Measurements from ENCODE around the gene CHCHD3.
A peak's percentile ranks its signal among the peaks of the same experiment; 100 is the strongest.

CHCHD3 gene

GRCh38 chr7:133081599-133082389 is at the start of gene CHCHD3:
Gene CHCHD3 (minus strand): TSS chr7:133082090. CDS start chr7:133081937, 153 bp downstream.
- peak; percentile 96 for DNase-seq (ENCODE audit: low read depth)

- no peak for DNase-seq (ENCODE audit: low read depth)
Measured at GRCh38 chr7:133130166-133130565, 48.3 kb upstream of the CHCHD3 start.

- no peak for DNase-seq (ENCODE audit: low read depth)
Measured at GRCh38 chr7:133126422-133126821, 44.5 kb upstream of the CHCHD3 start.

- DNase-seq (ENCODE audit: low read depth): no peak
Measured at GRCh38 chr7:133124974-133125373, 43.1 kb upstream of the CHCHD3 start.

GRCh38 chr7:133121175-133121844 is 39.4 kb upstream of the CHCHD3 start:
- DNase-seq (ENCODE audit: low read depth): no peak

- no peak for DNase-seq (ENCODE audit: low read depth)
Measured at GRCh38 chr7:133119067-133119466, 37.2 kb upstream of the CHCHD3 start.

GRCh38 chr7:133118261-133118660 is 36.4 kb upstream of the CHCHD3 start:
- no peak for DNase-seq (ENCODE audit: low read depth)

GRCh38 chr7:133117452-133117851 is 35.6 kb upstream of the CHCHD3 start:
- DNase-seq (ENCODE audit: low read depth): no peak

GRCh38 chr7:133115596-133115995 is 33.7 kb upstream of the CHCHD3 start:
- no peak for DNase-seq (ENCODE audit: low read depth)

GRCh38 chr7:133114519-133114918 is 32.6 kb upstream of the CHCHD3 start:
- no peak for DNase-seq (ENCODE audit: low read depth)

GRCh38 chr7:133112976-133113375 is 31.1 kb upstream of the CHCHD3 start:
- no peak for DNase-seq (ENCODE audit: low read depth)

- no peak for DNase-seq (ENCODE audit: low read depth)
Measured at GRCh38 chr7:133112335-133112734, 30.4 kb upstream of the CHCHD3 start.

GRCh38 chr7:133110312-133110711 is 28.4 kb upstream of the CHCHD3 start:
- no peak for DNase-seq (ENCODE audit: low read depth)

GRCh38 chr7:133109816-133110215 is 27.9 kb upstream of the CHCHD3 start:
- no peak for DNase-seq (ENCODE audit: low read depth)

GRCh38 chr7:133108023-133108422 is 26.1 kb upstream of the CHCHD3 start:
- no peak for DNase-seq (ENCODE audit: low read depth)

GRCh38 chr7:133102276-133103060 is 20.6 kb upstream of the CHCHD3 start:
- no peak for DNase-seq (ENCODE audit: low read depth)

- no peak for DNase-seq (ENCODE audit: low read depth)
Measured at GRCh38 chr7:133099633-133100286, 17.9 kb upstream of the CHCHD3 start.

GRCh38 chr7:133095119-133095671 is 13.3 kb upstream of the CHCHD3 start:
- DNase-seq (ENCODE audit: low read depth): no peak

GRCh38 chr7:133091943-133092464 is 10.1 kb upstream of the CHCHD3 start:
- DNase-seq (ENCODE audit: low read depth): no peak

- no peak for DNase-seq (ENCODE audit: low read depth)
Measured at GRCh38 chr7:133082390-133082766, 488 bp upstream of the CHCHD3 start.

- no peak for DNase-seq (ENCODE audit: low read depth)
Measured at GRCh38 chr7:133081119-133081598, 731 bp downstream of the CHCHD3 start.

GRCh38 chr7:133079296-133079695 is 2.6 kb downstream of the CHCHD3 start:
- DNase-seq (ENCODE audit: low read depth): no peak
